Head of caudate nucleus (tissue), 42 donors: ENCODE measurements around the gene QRICH2.
"Not testable (repeated sequence)": the region's sequence is repeated elsewhere in the genome, so short reads cannot be mapped to it uniquely, and the experiment has no call there.

Experiments used
- DNase-seq, 42 donors: peaks; one replicate each; pipeline versions ENCODE4 v3.0.0 to v3.0.0-alpha.2; 2020 to 2021; ENCODE audit warnings: mixed read lengths in 7 of 42
- intact Hi-C: fragments of 100-400 bp; cut with DNase I; formaldehyde crosslinking; loops from one replicate; pipeline ENCODE4 v1.15.0; 2022

QRICH2 gene

DNA sequence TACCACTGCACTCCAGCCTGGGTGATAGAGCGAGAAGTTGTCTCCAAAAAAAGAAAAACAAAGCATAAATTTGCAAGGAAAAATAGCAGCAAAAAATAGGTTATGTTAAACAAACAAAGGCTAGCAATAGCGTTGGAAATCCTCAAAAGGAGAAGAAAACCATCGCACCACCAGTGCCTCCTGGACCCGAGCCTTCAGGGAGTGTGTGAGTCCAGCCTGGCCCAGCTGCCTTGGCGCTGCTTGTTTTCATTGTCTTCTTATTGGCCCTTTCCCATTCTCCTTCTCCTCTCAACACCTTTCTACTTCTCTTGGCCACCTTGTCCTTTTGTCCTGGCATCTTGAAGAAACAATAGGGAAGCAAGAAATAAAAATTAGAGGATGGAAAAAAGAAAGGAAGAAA, 47.4 kb downstream of the QRICH2 start:
- no peak for DNase-seq
- intact Hi-C loops = no loop called here

DNA sequence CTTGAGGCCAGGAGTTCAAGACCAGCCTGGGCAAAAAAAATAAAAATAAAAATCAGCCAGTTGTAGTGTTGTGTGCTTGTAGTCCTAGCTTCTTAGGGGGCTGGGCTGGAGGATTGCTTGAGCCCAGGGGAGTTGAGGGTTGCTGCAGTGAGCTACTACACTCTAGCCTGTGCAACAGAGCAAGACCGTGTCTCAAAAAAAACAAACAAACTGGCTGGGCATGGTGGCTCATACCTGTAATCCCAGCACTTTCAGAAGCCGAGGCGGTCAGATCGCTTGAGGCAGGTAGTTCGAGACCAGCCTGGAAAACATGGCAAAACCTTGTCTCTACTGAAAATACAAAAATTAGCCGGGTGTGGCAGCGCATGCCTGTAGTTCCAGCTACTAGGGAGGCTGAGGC, 47.9 kb downstream of the QRICH2 start:
- intact Hi-C loops = no loop called here
- DNase-seq = peak in 1 of 42 donors; percentile 0

- intact Hi-C loops = not testable (repeated sequence)
- peak in 2 of 42 donors; percentile 1 for DNase-seq
Observed at GRCh38 chr17:76256430-76257050, 51.5 kb downstream of the QRICH2 start.

- intact Hi-C loops = no loop called here
- DNase-seq = peak in 2 of 42 donors; percentile 4 to 5
Observed at GRCh38 chr17:76255801-76256429, 52.2 kb downstream of the QRICH2 start.

DNA sequence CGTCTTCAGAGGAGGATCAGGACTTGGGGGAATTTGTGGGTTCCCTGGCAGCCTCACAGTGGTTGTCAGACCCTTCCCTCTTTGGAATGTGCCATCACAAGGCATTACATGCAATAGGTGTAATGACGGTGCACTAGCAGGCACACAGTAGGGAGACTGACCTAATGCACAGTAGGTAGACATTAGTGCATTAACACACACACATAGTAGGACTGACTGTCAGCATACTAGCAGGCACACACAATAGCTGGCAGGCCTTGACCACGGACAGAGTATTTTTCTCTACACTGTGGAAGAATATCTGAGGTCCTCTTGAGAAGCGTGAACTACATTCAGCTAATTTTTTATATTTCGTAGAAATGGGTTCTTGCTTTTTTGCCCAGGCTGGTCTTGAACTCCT, 53.8 kb downstream of the QRICH2 start:
- intact Hi-C loops = no loop called here
- DNase-seq = no peak

GRCh38 chr17:76253841-76254240, 54.2 kb downstream of the QRICH2 start:
- intact Hi-C loops = no loop called here

DNA sequence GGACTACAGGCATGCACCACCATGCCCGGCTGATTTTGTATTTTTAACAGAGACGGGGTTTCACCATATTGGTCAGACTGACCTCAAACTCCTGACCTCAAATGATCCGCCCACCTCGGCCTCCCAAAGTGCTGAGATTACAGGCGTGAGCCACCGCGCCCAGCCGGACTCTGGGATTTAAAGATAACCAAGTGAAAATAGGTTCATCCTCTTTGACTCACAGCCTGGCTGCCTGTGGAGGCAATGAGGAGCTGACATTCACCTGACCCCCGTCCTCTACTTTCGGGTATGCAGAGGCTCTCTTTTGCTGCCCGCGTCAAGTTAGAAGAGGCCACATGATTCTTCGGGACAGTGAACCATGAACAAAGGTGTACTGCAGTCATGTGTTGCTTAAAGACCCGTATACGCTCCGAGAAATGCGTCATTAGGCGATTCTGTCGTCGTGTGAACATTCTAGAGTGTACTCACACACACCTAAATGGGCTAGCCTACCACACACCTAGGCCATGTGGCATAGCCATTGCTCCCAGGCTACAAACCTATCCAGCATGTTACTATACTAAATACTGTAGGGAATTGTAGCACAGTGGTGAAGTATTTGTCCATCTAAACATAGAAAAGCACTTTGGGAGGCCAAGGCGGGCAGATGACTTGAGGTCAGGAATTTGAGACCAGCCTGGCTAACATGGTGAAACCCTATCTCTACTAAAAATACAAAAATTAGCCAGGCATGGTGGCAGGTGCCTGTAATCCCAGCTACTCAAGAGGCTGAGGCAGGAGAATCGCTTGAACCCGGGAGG, 54.9 kb downstream of the QRICH2 start:
- peak in 2 of 42 donors; percentile 7 to 32 for DNase-seq
- intact Hi-C loops = not testable (repeated sequence)

More at GRCh38 chr17:76253841-76254240, 54.2 kb downstream of the QRICH2 start:
- peak in 2 of 42 donors; percentile 1 to 18 for DNase-seq

- peak in 3 of 42 donors; percentile 29 to 60 (median 43) for DNase-seq
- intact Hi-C loops = no loop called here
Observed at GRCh38 chr17:76252040-76252954, 55.8 kb downstream of the QRICH2 start.

- DNase-seq = peak in 2 of 42 donors; percentile 10 to 21
- intact Hi-C loops = no loop called here
Observed at GRCh38 chr17:76251478-76252039, 56.5 kb downstream of the QRICH2 start.

DNA sequence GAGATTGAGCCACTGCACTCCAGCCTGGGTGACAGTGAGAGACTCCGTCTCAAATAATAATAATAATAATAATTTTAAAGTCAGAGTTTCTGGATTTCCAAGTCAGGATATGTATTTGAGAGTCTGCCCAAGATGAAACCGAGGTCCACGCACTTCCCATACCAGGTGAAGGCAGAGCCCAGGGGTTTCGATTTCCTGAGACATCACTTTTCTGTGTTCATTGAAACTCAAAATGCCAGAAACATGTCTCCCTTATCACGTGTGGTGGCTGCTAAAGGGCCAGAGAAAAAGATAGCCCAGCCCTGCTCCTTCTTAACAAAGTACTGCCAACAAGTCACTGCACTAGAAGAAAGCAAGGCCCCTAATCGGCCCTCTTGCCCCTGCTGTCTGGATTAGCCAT, 57.9 kb downstream of the QRICH2 start:
- DNase-seq = peak in 1 of 42 donors; percentile 22
- intact Hi-C loops = no loop called here

GRCh38 chr17:76248013-76248782, 59.9 kb downstream of the QRICH2 start:
- peak in 3 of 42 donors; percentile 24 to 62 (median 37) for DNase-seq
- intact Hi-C loops = no loop called here

DNA sequence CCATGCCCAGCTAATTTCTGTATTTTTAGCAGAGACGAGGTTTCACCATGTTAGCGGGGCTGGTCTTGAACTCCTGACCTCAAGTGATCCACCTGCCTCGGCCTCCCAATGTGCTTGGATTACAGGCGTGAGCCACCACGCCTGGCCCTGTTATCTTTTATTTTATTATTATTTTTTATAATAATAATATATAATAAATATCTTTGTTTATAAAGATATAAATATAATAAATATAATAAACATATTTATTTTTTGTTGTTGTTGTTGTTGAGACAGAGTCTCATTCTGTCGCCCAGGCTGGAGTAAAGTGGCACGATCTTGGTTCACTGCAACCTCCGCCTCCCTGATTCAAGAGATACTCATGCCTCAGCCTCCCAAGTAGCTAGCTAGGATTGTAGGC, 60.8 kb downstream of the QRICH2 start:
- intact Hi-C loops = no loop called here

GRCh38 chr17:76246080-76247066, 61.7 kb downstream of the QRICH2 start:
- DNase-seq = peak in 1 of 42 donors; percentile 12
- intact Hi-C loops = no loop called here

More for the DNA sequence above, 60.8 kb downstream of the QRICH2 start:
- no peak for DNase-seq

DNA sequence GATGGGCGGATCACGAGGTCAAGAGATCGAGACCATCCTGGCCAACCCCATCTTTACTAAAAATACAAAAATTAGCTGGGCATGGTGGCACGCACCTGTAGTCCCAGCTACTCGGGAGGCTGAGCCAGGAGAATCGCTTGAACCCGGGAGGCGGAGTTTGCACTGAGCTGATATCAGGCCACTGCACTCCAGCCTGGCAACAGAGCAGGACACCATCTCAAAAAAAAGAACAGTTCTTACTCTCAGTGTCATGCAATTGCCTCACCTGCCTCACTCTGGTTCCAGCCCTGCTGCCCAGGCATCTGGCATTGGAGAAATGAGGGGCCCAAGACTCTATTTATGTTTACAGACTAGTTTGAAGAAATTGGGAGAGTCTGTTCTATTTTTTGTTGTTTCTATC, 63.4 kb downstream of the QRICH2 start:
- intact Hi-C loops, DNase-seq: not testable (repeated sequence)

DNA sequence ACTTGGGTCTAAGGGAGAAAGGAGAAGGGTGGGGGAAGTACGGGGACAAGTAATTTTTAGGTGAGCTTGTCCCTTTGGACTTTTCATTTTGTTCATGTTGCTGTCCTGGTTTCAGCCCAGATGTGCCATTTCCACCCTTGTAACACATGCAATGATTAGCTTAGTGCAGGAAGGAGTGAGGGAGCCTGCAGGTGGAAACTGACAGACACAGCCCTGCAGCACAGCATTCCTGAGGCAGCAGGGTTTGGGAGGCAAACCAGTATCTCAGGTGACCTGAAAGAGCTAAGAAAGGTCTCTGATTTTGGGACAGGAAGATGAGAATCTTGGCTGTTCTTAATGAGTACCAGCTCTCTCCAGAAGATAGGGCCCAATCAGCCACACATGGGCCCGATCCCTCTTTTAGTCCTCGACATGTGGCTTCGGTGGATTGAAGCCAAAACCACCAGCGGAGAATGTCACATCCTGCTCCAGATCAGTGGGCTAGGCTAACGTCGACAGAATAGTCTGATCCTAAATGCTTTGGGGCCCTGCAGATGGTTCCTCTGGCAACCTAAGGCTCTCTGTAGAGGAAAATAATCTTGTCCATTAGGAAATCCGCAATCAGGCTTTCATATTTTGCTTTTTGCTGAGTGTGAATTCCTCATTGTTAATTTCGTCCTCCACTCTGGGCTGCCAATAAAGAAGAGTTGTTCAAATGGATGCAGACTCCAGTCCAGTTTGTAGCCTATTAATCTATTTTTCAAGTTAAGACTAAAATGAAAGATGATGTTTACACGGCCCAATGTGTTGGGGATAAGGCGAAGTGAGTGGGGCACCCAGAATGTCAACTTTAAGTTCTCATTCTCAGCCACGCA, 64.0 kb downstream of the QRICH2 start:
- DNase-seq = peak in 4 of 42 donors; percentile 15 to 57 (median 24)
- intact Hi-C loops = no loop called here
